GM10266 (cell line): Measurements from ENCODE around the gene SGO2.
"Not testable (repeated sequence)": the region's sequence is repeated elsewhere in the genome, so short reads cannot be mapped to it uniquely, and the experiment has no call there.

Experiments used
- DNase-seq: peaks from one replicate; pipeline ENCODE4 v3.0.0; 2012; ENCODE audit errors: extremely low spot score
- TF ChIP-seq, protein P1 (sequence below): IDR thresholded peaks from 2 replicates; pipeline ENCODE4 v1.5.1; 2012; ENCODE audit warnings: mild to moderate bottlenecking, low read depth; ENCODE audit not compliant: control insufficient read depth, insufficient read depth; ENCODE audit errors: missing control alignments

The SGO2 gene

DNA sequence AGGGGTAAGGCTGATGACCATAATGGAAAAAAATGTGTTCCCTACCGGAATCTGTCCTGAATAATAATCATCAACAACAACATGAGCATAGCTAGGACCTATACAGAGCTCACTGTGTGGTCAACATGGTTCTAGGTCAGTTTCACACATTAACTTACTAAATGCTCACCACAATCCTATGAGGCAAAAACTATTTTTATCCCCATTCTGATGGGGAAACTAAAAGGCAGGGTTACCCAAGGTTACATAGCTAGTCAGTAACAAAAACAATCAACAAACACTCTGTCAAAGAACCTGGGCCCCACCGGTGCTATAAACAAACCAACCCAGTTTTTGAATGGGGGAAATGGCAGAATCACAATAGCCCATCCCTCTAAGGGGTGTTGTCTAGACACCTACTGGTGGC lies 100.0 kb downstream of the SGO2 start:
- TF ChIP-seq, protein P1, sequence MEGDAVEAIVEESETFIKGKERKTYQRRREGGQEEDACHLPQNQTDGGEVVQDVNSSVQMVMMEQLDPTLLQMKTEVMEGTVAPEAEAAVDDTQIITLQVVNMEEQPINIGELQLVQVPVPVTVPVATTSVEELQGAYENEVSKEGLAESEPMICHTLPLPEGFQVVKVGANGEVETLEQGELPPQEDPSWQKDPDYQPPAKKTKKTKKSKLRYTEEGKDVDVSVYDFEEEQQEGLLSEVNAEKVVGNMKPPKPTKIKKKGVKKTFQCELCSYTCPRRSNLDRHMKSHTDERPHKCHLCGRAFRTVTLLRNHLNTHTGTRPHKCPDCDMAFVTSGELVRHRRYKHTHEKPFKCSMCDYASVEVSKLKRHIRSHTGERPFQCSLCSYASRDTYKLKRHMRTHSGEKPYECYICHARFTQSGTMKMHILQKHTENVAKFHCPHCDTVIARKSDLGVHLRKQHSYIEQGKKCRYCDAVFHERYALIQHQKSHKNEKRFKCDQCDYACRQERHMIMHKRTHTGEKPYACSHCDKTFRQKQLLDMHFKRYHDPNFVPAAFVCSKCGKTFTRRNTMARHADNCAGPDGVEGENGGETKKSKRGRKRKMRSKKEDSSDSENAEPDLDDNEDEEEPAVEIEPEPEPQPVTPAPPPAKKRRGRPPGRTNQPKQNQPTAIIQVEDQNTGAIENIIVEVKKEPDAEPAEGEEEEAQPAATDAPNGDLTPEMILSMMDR, result no peak
- no peak for DNase-seq

DNA sequence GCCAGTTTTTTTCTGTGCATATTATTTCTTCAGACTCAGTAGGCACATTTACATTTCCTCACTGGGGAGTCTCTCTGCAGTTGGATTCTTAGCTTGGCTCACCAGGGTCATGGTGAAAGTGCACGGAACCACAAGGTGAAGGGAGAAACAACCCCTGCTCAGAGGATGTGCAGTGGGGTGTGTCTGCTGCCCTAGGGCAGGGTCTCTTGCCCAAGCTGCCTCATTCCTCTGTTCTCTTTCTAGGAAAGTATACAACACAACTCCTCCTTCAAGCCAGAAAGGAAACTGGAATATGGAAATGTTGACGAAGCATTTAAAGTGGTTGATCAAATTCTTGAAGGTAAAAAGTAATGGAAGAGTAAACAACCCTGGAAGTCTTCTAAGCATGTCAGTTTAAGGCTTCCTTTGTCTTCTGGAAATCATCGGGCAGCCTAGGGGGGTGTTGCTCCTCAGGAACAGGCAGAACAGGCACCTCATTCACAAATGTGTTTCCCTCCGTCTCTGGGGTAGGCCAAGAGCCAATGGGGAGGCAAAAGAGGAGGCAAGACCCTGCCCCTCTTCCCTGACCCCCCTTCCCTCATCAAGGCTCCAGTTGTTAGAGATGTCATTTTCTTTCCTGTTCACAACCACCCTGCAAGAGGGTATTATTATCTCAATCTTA lies 101.2 kb downstream of the SGO2 start:
- DNase-seq, result no peak
- TF ChIP-seq, protein P1, result no peak

DNA sequence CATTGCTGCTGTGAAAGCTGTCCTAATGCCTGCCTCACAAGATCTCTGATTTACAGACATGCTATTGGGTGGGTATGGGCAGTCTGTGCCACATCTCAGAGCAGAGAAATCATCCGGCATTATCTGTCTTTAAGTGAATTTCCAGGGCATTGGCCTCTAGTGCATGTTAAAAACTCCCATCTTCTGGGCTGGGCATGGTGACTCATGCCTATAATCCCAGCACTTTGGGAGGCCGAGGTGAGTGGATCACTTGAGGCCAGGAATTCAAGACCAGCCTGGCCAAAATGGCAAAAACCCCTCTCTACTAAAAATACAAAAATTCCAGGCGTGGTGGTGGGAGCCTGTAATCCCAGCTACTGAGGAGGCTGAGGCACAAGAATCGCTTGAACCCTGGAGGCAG lies 102.5 kb downstream of the SGO2 start:
- not testable (repeated sequence) for DNase-seq

DNA sequence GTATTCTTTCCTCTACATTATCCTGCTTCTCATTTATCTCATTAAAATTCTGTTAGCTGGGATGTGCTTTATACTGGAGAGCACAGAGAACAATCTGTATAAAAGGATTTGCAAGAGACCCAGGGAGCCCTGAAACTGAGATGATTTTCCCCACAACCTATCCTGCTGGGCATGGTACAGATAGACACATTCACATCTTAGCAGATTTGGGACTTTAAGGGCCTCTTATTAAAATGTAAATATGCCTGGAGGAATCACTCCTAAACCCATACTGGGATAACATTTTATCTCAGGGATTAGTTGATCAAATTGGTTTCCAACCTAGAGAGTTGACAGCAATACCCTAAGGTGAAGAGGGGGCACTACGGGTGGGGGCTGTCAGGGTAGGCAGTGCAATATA lies 105.3 kb downstream of the SGO2 start:
- TF ChIP-seq, protein P1, result no peak
- DNase-seq, result no peak
